NCI-H345 treated with DMSO at 0.1 percent for 48 hours (cell line): ENCODE data around the gene EEF1AKMT3.
"Not testable (repeated sequence)": the region's sequence is repeated elsewhere in the genome, so short reads cannot be mapped to it uniquely, and the experiment has no call there.

Experiments used
- DNase-seq: peaks from one replicate; lab custom pipeline; 2025; ENCODE audit not compliant: unreplicated experiment; lab: John Stamatoyannopoulos, UW

Gene EEF1AKMT3

GRCh38 chr12:57815177-57816000 is 43.0 kb downstream of the EEF1AKMT3 start:
- DNase-seq = peak; percentile 69

GRCh38 chr12:57816001-57816854 is 43.8 kb downstream of the EEF1AKMT3 start:
- peak; percentile 54 for DNase-seq

- no peak for DNase-seq
Measured at GRCh38 chr12:57816855-57817151, 44.4 kb downstream of the EEF1AKMT3 start.

GRCh38 chr12:57817261-57817989 is 45.0 kb downstream of the EEF1AKMT3 start:
- no peak for DNase-seq

GRCh38 chr12:57817990-57818331 is 45.5 kb downstream of the EEF1AKMT3 start:
- DNase-seq = not testable (repeated sequence)

GRCh38 chr12:57820119-57820518 is 47.7 kb downstream of the EEF1AKMT3 start:
- DNase-seq = not testable (repeated sequence)

- DNase-seq = not testable (repeated sequence)
Measured at GRCh38 chr12:57821015-57821414, 48.6 kb downstream of the EEF1AKMT3 start.

- DNase-seq = no peak
Measured at GRCh38 chr12:57821474-57822214, 49.2 kb downstream of the EEF1AKMT3 start.

GRCh38 chr12:57822392-57823130 is 50.1 kb downstream of the EEF1AKMT3 start:
- DNase-seq = no peak

GRCh38 chr12:57823131-57823907 is 50.9 kb downstream of the EEF1AKMT3 start:
- no peak for DNase-seq

- no peak for DNase-seq
Measured at GRCh38 chr12:57823908-57824640, 51.7 kb downstream of the EEF1AKMT3 start.

- DNase-seq = no peak
Measured at GRCh38 chr12:57825451-57825850, 53.0 kb downstream of the EEF1AKMT3 start.

GRCh38 chr12:57826400-57826799 is 54.0 kb downstream of the EEF1AKMT3 start:
- DNase-seq = no peak

GRCh38 chr12:57826966-57827365 is 54.6 kb downstream of the EEF1AKMT3 start:
- DNase-seq = no peak

GRCh38 chr12:57829025-57829777 is 56.8 kb downstream of the EEF1AKMT3 start:
- no peak for DNase-seq

GRCh38 chr12:57830393-57830792 is 58.0 kb downstream of the EEF1AKMT3 start:
- DNase-seq = no peak
